Middle frontal gyrus (tissue), 1 donor: Measurements from ENCODE around the gene MIB2.

Experiments used
- DNase-seq: peaks from one replicate; pipeline ENCODE4 v3.0.0-alpha.2; 2015; ENCODE audit warnings: low spot score; ENCODE audit errors: extremely low spot score

Gene MIB2

DNA sequence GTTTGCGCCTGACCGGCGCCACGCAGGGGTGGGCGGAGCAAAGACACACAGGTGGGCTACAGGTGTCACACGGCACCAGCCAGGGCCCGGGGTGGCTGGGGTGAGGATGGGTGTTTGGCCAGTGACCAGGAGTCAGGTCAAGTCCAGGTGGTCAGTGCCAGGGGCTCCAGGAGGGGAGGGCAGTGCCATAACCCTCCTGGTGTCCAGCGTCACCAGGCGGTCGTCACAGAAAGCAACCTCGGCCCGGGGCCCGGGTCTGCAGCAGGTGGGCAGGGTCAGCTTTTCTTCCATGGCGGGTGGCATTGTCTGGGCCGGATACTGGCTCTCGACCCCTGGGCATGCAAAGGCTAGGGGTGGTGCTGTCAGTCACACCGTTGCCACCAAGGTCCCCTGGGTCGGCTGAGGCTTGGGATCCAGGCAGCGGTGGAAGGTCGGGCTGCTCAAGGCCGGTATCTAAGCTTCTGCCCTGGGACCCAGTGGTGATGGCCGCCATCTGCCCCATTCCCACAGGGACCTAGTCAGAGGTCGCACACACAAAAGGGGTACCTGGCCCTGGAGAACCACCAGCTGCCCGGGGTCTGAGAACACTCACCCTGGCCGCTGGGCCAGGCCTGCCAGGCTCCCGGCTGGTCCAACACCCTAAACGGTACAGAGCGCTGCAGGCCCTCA lies 17.1 kb upstream of the MIB2 start:
- no peak for DNase-seq

- DNase-seq: no peak
These were observed 16.6 kb upstream of the MIB2 start for GRCh38 chr1:1598720-1599029.

DNA sequence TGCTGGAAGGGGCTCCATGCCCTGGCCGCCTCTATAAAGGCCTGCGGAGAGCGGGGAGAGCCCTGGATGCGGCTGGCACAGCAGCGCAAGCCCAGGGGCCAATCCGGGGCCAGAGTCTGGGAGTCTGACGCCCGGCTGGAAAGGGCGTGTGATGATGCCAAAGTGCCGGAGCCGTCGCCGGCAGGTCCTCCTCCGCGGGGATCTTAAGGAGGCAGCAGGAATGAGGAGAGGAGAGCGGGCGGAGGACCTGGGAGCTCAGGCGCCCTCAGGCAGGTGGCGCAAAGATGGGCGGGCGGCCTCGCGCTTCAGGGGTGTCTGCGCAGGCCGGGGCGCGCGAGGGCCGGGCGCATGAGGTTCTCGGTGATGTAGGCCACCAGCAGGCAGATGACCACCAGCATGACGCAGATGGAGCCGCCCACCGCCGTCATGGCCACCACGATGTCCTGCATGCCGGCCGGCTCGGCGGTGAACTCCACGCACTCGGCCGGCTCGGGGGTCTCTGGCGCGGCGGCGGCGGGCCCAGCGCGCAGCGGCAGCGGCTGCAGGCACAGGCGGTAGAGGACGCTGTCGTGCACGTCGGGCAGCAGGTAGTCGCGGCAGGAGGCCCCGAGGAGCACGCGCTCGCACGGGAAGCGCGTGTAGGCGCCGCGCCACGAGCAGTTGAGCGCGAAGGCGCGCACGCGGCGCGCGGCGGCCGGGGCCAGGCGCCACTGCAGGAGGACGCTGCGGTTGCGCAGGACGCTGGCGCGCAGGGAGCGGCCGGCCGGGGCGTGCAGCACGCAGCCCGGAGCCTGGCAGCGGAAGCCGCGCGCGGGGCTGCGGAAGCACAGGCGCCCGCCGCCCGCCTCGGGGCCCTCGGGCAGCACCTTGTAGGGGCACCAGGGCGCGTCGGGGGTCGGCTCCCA lies 16.0 kb upstream of the MIB2 start:
- DNase-seq: no peak

GRCh38 chr1:1599935-1600860 lies 15.1 kb upstream of the MIB2 start, which contains the start of gene FNDC10:
TSS of gene FNDC10 (minus strand) at chr1:1600135. CDS start at chr1:1600015, 120 bp downstream.
- no peak for DNase-seq

DNA sequence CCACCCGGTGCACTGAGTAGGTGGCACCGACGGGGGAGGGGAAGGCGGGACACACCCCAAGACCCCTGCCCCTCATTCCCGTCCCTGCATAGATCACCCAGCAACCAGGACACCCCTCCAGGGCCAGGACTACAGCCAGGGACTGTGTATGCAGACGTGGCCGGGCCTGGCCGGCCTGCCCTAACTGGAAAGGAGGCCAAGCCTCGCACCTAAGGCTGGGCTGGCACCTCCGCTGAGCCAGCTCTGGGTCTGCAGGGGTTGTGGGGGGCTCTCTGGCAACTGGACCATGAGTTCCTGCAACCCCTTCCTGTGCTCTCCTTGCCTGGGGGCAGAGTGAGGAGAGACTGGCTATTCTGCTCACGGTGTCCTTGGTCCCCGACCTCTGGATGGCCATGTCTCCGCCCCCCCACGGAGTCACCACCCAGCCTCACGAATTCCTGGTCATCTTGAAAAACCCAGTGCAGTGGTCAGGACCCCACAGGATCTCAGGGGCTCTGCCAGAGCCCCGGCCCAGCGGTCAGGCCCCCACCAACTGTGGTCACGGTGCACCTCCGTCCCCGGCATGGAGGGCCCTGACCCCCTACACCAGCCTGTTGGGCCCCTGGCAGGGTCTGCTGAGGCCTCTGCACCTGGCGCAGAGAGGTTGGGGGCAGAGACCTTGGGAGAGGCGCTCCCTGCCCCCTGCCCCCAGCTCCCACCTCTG lies 14.3 kb upstream of the MIB2 start:
- no peak for DNase-seq

GRCh38 chr1:1601564-1602303 lies 13.6 kb upstream of the MIB2 start:
- no peak for DNase-seq

DNA sequence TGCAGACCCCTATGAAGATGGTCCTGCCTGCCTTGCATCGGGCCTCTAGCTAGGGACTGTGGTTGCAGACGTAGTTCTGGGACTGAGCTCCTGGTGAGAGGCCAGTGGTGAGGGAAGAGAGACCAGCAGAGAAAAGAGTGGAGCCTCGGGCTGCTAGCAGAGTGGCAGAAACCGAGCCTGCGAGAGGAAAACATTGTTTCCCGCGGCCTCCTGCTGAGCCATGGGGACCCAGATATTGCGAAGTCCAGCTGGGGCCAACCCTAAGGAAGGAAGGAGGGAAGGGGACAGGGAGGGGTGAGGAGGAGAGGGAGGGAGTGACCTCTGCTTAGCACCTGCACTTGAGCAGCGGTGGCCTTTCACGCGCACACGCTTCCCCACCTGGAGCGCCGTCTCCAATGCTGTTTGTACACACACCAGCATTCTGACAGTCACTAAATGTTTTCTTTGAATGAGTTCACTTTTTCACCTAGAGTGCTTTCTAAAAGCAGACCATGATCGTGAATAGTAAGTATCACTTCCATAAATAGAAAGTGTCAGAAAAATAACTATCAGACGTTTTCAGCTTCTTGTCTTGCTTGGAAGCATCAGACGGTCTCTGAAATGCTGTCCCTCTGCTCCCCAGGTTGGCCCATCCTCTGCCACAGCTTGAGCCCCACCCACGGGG lies 12.9 kb upstream of the MIB2 start:
- no peak for DNase-seq

DNA sequence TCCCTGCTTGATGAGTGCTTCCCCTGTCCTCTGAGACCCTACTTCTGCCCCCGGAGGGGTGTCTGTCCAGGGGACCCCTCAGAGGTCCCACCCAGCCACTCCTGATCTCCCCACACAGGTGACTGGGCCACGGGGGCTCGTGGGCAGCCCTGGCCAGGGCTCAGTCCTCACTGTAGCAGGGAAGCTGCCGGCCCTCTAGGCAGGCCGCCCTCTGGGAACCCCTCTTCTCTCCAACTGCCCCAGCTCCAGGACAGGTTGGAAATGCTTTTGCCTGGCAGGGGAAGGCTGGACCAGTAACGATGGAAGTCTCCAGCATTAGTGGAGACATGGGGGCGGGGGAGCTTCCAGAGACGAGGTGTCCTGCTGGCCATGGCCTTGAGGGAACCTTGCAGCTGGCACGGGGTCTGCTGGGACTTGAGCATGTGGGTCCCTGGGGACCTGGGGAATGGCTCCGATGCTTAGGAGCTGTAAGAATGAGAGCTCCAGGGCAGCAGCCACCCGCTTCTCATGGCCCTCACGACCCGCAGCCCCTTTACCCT lies 12.3 kb upstream of the MIB2 start:
- DNase-seq: no peak

GRCh38 chr1:1603671-1604373 lies 11.5 kb upstream of the MIB2 start:
- DNase-seq: no peak

- DNase-seq: no peak
These were observed 10.8 kb upstream of the MIB2 start for GRCh38 chr1:1604374-1605033.

DNA sequence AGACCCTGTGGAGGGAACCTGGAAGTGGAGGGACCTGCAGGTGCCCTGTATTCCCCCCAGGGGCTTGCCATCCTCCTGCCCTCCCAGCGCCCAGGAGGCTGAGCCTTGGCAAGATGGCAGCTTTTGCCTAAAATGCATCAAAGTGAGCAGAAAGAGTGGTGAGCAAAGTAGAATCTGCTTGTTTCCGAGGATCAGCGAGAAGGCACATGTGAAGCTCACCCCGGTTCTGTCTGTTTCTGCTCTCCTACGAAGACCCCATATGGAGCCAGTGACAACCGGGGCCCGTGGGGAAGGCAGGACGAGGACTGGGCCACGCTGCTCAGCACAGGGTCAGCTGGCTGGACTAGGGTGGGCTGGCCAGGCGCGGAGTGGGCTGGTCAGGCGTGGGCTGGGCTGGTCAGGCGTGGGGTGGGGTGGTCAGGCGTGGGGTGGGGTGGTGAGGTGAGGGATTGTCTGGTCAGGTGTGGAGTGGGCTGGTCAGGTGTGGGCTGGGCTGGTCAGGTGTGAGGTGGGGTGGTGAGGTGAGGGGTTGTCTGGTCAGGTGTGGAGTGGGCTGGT lies 10.2 kb upstream of the MIB2 start:
- DNase-seq: no peak

- DNase-seq: no peak
These were observed 9.6 kb upstream of the MIB2 start for GRCh38 chr1:1605724-1606123.

DNA sequence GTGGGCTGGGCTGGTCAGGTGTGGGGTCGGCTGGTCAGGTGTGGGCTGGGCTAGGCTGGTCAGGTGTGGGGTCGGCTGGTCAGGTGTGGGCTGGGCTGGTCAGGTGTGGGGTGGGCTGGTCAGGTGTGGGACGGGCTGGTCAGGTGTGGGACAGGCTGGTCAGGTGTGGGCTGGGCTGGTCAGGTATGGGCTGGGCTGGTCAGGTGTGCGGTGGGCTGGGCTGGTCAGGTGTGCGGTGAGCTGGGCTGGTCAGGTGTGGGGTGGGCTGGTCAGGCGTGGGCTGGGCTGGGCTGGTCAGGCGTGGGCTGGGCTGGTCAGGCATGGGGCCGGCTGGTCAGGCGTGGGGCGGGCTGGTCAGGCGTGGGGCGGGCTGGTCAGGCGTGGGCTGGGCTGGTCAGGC lies 9.1 kb upstream of the MIB2 start:
- no peak for DNase-seq

DNA sequence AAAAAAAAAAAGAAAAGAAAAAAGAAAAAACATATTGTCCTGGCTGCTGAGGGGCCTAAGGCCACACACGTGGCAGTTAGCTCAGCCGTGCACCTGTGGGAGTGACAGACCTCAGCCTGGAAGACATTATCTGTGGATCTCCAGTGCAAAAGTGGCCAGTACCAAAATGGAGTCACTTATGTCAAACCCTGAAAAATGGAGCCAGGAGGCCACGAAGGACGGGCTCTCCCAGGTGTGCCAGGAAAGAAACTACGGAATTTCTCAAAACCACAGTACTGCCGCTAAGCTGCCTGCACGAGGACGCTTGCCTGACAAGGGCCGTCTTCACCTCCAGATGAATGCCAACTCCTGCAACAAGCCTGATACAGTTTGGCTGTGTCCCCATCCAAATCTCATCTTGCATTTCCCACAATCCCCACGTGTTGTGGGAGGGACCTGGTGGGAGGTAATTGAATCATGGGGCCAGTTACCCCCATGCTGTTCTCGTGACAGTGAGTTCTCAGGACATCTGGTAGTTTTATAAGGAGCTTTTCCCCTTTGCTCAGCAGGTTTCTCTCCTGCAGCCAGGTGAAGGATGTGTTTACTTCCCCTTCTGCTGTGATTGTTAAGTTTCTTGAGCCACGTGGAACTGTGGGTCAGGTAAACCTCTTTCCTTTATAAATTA lies 5.3 kb upstream of the MIB2 start:
- no peak for DNase-seq

GRCh38 chr1:1610796-1611195 lies 4.5 kb upstream of the MIB2 start:
- DNase-seq: no peak

GRCh38 chr1:1612104-1612400 lies 3.2 kb upstream of the MIB2 start:
- no peak for DNase-seq

- no peak for DNase-seq
These were observed 1.7 kb upstream of the MIB2 start for GRCh38 chr1:1613509-1614082.
